ENCODE measurements around the gene SLC38A10.
"Not testable (repeated sequence)": the region's sequence is repeated elsewhere in the genome, so short reads cannot be mapped to it uniquely, and the experiment has no call there.

SLC38A10 gene

DNA sequence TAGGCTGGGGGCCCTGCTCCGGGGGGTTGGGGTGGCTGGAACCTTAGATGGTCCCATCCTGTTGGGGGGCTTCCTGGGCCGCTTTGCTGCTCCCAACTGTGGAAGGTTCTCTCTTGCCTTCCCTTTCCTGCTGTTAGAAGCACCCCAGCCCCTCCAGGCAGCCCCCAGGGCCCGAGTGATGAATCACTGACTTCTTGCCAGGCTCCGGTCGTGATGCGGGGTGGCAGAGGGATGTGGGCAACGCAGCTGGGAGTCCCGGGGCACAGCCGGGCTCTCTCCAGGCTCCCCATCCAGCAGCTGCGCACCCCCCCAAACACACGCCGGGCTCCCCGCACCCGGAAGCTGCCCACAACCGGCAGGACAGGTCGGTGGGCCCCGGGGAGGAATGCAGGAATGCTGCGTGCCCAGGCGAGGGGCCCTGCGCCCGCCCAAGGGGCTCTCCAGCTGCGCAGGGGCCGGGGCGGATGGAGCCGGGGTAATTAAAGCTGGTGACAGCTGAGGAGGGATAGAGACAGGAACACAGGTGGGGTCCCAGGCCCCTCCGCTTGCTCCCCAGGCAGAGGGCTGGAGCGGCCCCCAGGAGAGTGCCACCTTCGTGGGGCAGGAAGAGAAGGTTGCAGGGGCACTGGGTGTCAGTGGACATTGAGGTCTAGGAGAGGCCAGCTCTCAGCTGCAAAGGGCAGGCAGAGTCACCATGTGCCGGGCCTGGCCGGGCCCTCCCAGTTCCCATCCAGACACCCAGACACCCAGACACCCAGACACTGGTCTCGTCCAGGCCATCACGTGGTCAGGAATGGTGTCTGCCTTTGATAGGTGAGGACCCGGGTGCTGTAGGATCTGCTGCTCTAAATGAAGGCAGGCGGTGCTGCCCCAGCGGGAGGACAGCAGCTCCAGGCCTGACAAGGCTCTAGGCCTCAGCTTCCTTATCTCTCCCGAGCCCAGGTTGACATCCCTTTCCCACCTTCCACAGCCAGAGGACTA lies 15.0 kb upstream of the SLC38A10 start:
- no peak overlapping the region for H3K4me3 ChIP-seq (ENCODE audit: low read depth, low read length)
- TF ChIP-seq, protein P1, sequence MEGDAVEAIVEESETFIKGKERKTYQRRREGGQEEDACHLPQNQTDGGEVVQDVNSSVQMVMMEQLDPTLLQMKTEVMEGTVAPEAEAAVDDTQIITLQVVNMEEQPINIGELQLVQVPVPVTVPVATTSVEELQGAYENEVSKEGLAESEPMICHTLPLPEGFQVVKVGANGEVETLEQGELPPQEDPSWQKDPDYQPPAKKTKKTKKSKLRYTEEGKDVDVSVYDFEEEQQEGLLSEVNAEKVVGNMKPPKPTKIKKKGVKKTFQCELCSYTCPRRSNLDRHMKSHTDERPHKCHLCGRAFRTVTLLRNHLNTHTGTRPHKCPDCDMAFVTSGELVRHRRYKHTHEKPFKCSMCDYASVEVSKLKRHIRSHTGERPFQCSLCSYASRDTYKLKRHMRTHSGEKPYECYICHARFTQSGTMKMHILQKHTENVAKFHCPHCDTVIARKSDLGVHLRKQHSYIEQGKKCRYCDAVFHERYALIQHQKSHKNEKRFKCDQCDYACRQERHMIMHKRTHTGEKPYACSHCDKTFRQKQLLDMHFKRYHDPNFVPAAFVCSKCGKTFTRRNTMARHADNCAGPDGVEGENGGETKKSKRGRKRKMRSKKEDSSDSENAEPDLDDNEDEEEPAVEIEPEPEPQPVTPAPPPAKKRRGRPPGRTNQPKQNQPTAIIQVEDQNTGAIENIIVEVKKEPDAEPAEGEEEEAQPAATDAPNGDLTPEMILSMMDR (IDR thresholded peaks at IDR 0.05; ENCODE audit: low read depth, low read length) = no peak

- no peak overlapping the region for H3K4me3 ChIP-seq (ENCODE audit: low read depth, low read length)
These were observed 14.2 kb upstream of the SLC38A10 start for GRCh38 chr17:81309140-81309858.

GRCh38 chr17:81308784-81309139 lies 13.7 kb upstream of the SLC38A10 start:
- not testable (repeated sequence) for H3K4me3 ChIP-seq (ENCODE audit: low read depth, low read length)

More at GRCh38 chr17:81309140-81309858, 14.2 kb upstream of the SLC38A10 start:
- TF ChIP-seq, protein P1 (IDR thresholded peaks at IDR 0.05; ENCODE audit: low read depth, low read length) = no peak; the same call in none of the 2 replicates

DNA sequence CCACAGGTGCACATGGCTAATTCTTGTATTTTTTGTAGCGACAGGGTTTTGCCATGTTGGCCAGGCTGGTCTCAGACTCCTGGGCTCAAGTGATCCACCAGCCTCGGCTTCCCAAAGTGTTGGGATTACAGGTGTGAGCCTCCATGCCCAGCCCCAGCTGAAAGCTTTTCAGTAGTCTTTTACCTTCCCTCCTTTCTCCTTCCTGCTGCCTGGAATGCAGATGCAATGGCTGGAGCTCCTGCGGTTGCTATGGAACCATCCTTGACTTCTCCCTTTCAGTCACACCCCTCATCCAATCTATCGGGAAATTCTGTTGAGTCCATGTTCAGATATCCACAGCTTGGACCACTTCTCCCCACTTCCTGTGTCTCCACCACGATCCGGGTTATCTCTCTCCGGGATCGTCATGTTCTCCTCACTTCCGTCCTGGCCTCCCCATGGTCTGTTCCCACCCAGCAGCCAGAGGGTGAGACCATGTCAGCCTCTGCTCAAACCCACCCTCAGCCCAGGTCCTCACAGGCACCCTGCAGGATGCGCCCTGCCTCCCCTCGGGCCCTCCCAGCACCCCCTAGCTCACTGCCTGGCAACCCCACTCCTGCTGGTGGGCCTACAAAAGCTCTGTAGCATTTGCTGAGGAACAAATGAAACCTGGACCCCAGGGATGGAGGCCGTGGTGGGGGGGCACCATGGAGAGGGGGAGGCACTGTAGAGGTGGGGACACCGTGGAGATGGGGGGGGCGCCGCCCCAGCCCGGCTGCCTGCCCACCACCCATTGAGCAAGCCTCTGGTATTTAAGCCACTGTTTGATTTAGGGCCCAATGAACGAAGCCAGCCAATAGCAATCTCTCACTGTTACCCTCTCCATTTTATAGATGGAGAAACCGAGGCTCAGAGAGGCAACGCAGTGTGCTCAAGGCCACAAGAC lies 12.8 kb upstream of the SLC38A10 start:
- H3K4me3 ChIP-seq (ENCODE audit: low read depth, low read length) = no peak overlapping the region
- TF ChIP-seq, protein P1 (IDR thresholded peaks at IDR 0.05; ENCODE audit: low read depth, low read length) = no peak

DNA sequence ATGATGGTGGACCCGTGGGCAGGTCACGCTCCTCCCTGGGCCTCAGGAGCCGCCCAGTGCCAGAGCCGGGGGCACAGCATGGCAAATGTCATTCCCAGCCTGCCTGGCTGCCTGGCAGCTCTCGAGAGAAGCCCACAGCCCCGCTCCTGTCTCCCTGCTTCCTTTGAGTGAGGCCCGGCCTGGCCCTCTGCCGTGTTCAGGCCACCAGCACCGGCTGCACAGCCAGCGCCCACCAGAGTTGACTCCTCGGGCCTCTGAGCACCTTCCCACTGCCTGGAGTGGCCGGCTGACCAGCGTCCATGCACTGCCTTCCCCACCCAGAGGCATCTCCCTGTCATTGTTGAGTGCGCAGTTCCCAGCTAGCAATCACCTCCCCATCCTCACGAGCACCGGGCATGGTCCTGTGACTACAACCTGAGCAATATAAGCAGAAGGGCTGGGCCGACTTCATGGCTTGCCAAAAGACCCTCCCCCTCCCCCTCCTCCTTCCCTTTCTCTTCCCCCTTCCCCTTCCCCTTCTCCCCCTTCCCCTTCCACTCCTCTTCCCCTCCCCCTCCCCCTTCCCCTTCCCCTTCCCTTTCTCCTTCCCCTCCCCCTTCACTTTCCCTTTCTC lies 11.9 kb upstream of the SLC38A10 start:
- TF ChIP-seq, protein P1 (IDR thresholded peaks at IDR 0.05; ENCODE audit: low read depth, low read length) = no peak

DNA sequence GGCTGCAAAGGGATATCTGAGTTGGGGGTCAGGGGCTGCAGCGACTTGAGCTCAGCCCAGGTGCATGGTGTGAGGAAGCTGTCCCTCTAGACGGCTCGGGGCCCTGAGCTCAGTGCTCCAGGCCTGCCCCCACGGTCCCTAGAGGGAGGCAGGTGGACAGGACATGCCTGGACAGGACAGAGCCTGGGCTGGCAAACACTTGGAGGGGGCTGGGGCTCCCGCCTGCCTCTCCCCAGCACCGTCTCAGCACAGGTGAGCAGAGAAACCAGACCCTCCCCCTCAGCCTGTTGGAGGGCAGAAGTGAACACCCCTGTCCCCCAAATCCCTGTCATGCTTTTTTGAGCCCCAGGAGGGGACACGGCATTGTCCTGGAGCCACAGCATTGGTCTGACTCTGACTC lies 11.4 kb upstream of the SLC38A10 start:
- TF ChIP-seq, protein P1 (IDR thresholded peaks at IDR 0.05; ENCODE audit: low read depth, low read length) = no peak

More for the DNA sequence above, 11.9 kb upstream of the SLC38A10 start:
- no peak overlapping the region for H3K4me3 ChIP-seq (ENCODE audit: low read depth, low read length)

More for the DNA sequence above, 11.4 kb upstream of the SLC38A10 start:
- H3K4me3 ChIP-seq (ENCODE audit: low read depth, low read length) = no peak overlapping the region

All from WI38 (cell line).